ENCODE data around the gene NBEAL2.

NBEAL2 gene

GRCh38 chr3:46958467-46959160 is 20.9 kb upstream of the NBEAL2 start:
- no peak overlapping the region for H3K4me3 ChIP-seq (replicated peaks; ENCODE audit: low read depth, low read length)
- H3K36me3 ChIP-seq (ENCODE audit: control insufficient read depth, insufficient read depth, low read length), result peaks cover 8% of the 10 kb centered on the region
- DNase-seq (ENCODE audit: extremely low read depth, insufficient read length), result no peak
- no peaks in the 10 kb centered on the region for H3K27me3 ChIP-seq (replicated peaks; ENCODE audit: control insufficient read depth, insufficient read depth, low read length)
- TF ChIP-seq CTCF (IDR thresholded peaks at IDR 0.05; ENCODE audit: insufficient read depth, low read length, poor library complexity, severe bottlenecking), result no peak

DNA sequence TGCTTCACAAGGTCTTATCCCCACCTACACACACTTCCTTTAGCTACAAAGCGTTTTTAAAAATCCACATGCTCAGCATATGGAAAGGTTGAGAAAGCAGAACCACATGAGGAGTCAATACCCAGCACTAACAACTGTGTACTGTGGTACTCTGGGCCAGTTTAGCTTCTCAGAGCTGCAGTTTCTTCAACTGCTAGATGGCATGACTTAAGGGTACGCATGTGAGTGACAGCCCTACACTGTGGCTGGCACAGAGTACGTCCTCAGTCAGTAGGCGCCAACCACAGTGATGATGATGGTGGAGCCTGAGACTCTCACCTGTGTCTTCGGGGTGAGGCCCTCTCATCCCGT is 20.3 kb upstream of the NBEAL2 start:
- H3K4me3 ChIP-seq (replicated peaks; ENCODE audit: low read depth, low read length), result no peak overlapping the region
- DNase-seq (ENCODE audit: extremely low read depth, insufficient read length), result no peak
- H3K27me3 ChIP-seq (replicated peaks; ENCODE audit: control insufficient read depth, insufficient read depth, low read length), result no peaks in the 10 kb centered on the region
- H3K36me3 ChIP-seq (ENCODE audit: control insufficient read depth, insufficient read depth, low read length), result peaks cover 8% of the 10 kb centered on the region
- no peak for TF ChIP-seq CTCF (IDR thresholded peaks at IDR 0.05; ENCODE audit: insufficient read depth, low read length, poor library complexity, severe bottlenecking)

DNA sequence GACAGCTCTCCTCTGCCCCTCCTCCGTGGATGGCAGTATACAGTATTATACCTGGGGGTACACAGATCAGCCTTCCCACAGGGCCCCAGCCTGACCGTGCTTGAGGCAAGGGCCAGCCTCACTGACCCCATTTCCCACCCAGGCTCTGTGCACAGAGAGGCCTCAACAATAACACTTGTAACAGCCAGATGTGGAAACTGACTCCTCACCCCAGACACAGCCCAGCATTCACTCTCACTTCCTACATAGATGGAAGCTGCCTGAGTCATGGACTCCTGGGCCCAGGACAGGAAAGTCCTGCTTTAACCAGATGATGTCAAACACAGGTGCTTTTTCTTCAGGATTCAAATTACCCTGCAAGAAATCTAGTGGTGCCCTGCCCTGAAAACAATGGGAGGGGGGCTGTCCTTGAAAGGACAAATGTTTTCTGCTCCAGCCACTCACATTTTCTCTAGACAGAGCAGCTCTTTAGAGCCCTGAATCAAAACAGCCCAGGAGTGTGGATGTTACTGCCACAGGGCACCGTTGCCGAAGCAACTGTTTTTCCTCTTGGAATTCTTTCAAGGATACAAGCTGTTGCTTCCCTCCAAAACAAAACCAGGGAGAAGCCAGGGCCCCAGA is 19.3 kb upstream of the NBEAL2 start:
- no peak overlapping the region for H3K4me3 ChIP-seq (replicated peaks; ENCODE audit: low read depth, low read length)
- no peaks in the 10 kb centered on the region for H3K27me3 ChIP-seq (replicated peaks; ENCODE audit: control insufficient read depth, insufficient read depth, low read length)
- no peak for TF ChIP-seq CTCF (IDR thresholded peaks at IDR 0.05; ENCODE audit: insufficient read depth, low read length, poor library complexity, severe bottlenecking)
- no peak for DNase-seq (ENCODE audit: extremely low read depth, insufficient read length)
- peaks cover 8% of the 10 kb centered on the region for H3K36me3 ChIP-seq (ENCODE audit: control insufficient read depth, insufficient read depth, low read length)

DNA sequence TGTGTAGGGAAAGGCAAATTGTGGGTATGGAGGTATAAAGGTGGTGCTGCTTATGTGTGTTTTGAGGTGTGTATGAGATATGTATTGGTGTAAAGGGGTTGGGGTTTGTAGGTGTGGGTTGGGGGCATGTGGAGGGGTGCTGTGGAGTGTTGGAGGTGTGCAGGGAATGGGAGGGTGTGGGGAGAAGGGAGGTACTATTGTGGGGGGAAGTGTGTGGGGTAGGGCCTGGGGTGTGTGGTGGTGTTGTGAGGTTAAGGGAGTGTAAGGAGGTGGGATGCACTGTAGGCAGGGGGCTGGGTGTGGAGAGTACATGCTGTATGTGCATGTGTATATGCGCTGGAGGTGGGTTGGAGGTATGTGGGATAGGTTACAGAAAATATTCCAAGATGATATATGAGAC is 18.6 kb upstream of the NBEAL2 start:
- no peak overlapping the region for H3K4me3 ChIP-seq (replicated peaks; ENCODE audit: low read depth, low read length)
- H3K36me3 ChIP-seq (ENCODE audit: control insufficient read depth, insufficient read depth, low read length), result peaks cover 10% of the 10 kb centered on the region
- TF ChIP-seq CTCF (IDR thresholded peaks at IDR 0.05; ENCODE audit: insufficient read depth, low read length, poor library complexity, severe bottlenecking), result no peak
- no peaks in the 10 kb centered on the region for H3K27me3 ChIP-seq (replicated peaks; ENCODE audit: control insufficient read depth, insufficient read depth, low read length)
- no peak for DNase-seq (ENCODE audit: extremely low read depth, insufficient read length)

- peaks cover 12% of the 10 kb centered on the region for H3K36me3 ChIP-seq (ENCODE audit: control insufficient read depth, insufficient read depth, low read length)
- no peak overlapping the region for H3K4me3 ChIP-seq (replicated peaks; ENCODE audit: low read depth, low read length)
- no peak for TF ChIP-seq CTCF (IDR thresholded peaks at IDR 0.05; ENCODE audit: insufficient read depth, low read length, poor library complexity, severe bottlenecking)
These were observed 17.0 kb upstream of the NBEAL2 start for GRCh38 chr3:46962427-46962826.

More at GRCh38 chr3:46962427-46962826, 17.0 kb upstream of the NBEAL2 start:
- no peaks in the 10 kb centered on the region for H3K27me3 ChIP-seq (replicated peaks; ENCODE audit: control insufficient read depth, insufficient read depth, low read length)
- no peak for DNase-seq (ENCODE audit: extremely low read depth, insufficient read length)

Data from GM06990 (cell line).